VCaP (cell line): ENCODE results near the gene PACS1.

Source experiments
- H3K27ac ChIP-seq: fragments of 450-650 bp; 2 replicates; pipeline ENCODE4 v1.5.1; 2017
- CTCF ChIP-seq: fragments of 450-650 bp; conservative IDR thresholded peaks from 2 replicates; pipeline ENCODE4 v1.5.1; 2017; ENCODE audit warnings: mild to moderate bottlenecking, moderate library complexity

PACS1 gene

GRCh38 chr11:66126808-66127555, 56.9 kb downstream of the PACS1 start:
- TF ChIP-seq CTCF: no peak
- H3K27ac ChIP-seq: no peak overlapping the region

- TF ChIP-seq CTCF: no peak
- no peak overlapping the region for H3K27ac ChIP-seq
Measured at GRCh38 chr11:66130978-66131377, 60.9 kb downstream of the PACS1 start.

- TF ChIP-seq CTCF: no peak
- H3K27ac ChIP-seq: no peak overlapping the region
Measured at GRCh38 chr11:66131937-66132632, 62.0 kb downstream of the PACS1 start.

GRCh38 chr11:66133216-66133775, 63.2 kb downstream of the PACS1 start:
- TF ChIP-seq CTCF: peak; percentile 50
- peak overlapping the region; percentile 0; the same call in 1 of the 2 replicates for H3K27ac ChIP-seq

- no peak overlapping the region for H3K27ac ChIP-seq
- TF ChIP-seq CTCF: no peak
Measured at GRCh38 chr11:66136752-66137123, 66.7 kb downstream of the PACS1 start.

GRCh38 chr11:66139817-66140404, 69.8 kb downstream of the PACS1 start:
- no peak overlapping the region for H3K27ac ChIP-seq
- TF ChIP-seq CTCF: no peak
